Adrenal gland (tissue), 12 donors: ENCODE results near the gene SLC6A3. TPM values are rescaled to one million over a fixed set of nuclear protein-coding genes. Genes with fewer than 3 reads are reported as not detected.
A peak's percentile ranks its signal among the peaks of the same experiment; 100 is the strongest.

Experiments used
- DNase-seq, 7 donors: peaks; one replicate each; pipeline ENCODE4 v3.0.0-alpha.2; 2019 to 2020
- H3K27ac ChIP-seq, 5 donors: fragments of 200-600 bp; sonication (generic) in 4 of 5; 1 replicate in 3 of 5; 2 replicates in 2 of 5; pipeline versions ENCODE4 v1.5.1 to v1.8.0; 2016 to 2020; ENCODE audit warnings: mild to moderate bottlenecking in 1 of 5
- H3K27me3 ChIP-seq: fragments of 200-600 bp; 2 replicates; pipeline ENCODE4 v1.8.0; 2021
- H3K36me3 ChIP-seq, 2 donors: fragments of 200-600 bp; replicated peaks in 1 of 2; 1 replicate in 1 of 2; 2 replicates in 1 of 2; pipeline versions ENCODE4 v1.5.1 to v1.8.0; 2018 to 2022
- H3K4me1 ChIP-seq, 2 donors: fragments of 200-600 bp; replicated peaks in 1 of 2; 1 replicate in 1 of 2; 2 replicates in 1 of 2; pipeline versions ENCODE4 v1.5.1 to v1.8.0; 2018 to 2021
- H3K4me3 ChIP-seq, 4 donors: fragments of 200-600 bp; sonication (generic) in 3 of 4; one replicate each; pipeline ENCODE4 v1.5.1; 2016 to 2018
- H3K9me3 ChIP-seq, 3 donors: fragments of 200-600 bp; sonication (generic) in 1 of 3; replicated peaks in 1 of 3; 1 replicate in 2 of 3; 2 replicates in 1 of 3; pipeline versions ENCODE4 v1.5.1 to v1.8.0; 2016 to 2021
- POLR2A ChIP-seq, 2 donors: fragments of 450-650 bp; IDR thresholded peaks; one replicate each; pipeline ENCODE4 v1.6.1; 2017; ENCODE audit warnings: antibody characterized with exemption in 2 of 2, mild to moderate bottlenecking in 2 of 2, moderate library complexity in 1 of 2
- WGBS, 4 donors: extraction: QIAGEN DNeasy Blood & Tissue Kit in 2 of 4; methylation state at CpG; one replicate each; pipeline versions ENCODE4 v1.1.5 to v1.1.7; 2013 to 2017; 5-methylcytosine and 5-hydroxymethylcytosine counted together
- intact Hi-C, 2 donors: fragments of 100-400 bp; cut with DNase I; formaldehyde crosslinking; loops; one replicate each; pipeline versions ENCODE4 v1.14.1 to v1.15.0; 2022 to 2023
- polyA plus RNA-seq, 3 donors: library from polyadenylated mRNA; stranded (reverse); fragments of 200-250 nt in 2 of 3; fragments of 350-450 nt in 1 of 3; fragmentation: Illumina TruSeq in 1 of 3; extraction: RNeasy Lipid Tissue Mini Kit (QIAGEN cat#74804) in 1 of 3; gene quantifications; one replicate each; pipeline ENCODE4 v1.2.3, GENCODE V29; 2013 to 2014
- total RNA-seq, 9 donors: library from RNA; depleted of rRNA in 4 of 9; stranded (reverse); fragments of >200 nt in 4 of 9; fragments of 120-200 nt in 1 of 9; fragmentation: NEBNext Ultra II Directional in 1 of 9; extraction: Animal tissue kit (Norgen Biotek cat#: 25700) in 1 of 9; gene quantifications; one replicate each; pipeline versions ENCODE4 v1.1.0 to v1.2.4, GENCODE V29; 2013 to 2023
- TF ChIP-seq, protein P1 (sequence below), 6 experiments: fragments of 450-650 bp in 4 of 6; fragments of 200-600 bp in 2 of 6; sonication (generic) in 1 of 6; IDR thresholded peaks; 1 replicate in 5 of 6; 2 replicates in 1 of 6; pipeline versions ENCODE4 v1.5.1 to v1.8.0; 2016 to 2021; ENCODE audit warnings: antibody characterized with exemption in 6 of 6, mild to moderate bottlenecking in 2 of 6, moderate library complexity in 1 of 6
- donor health status: healthy with polysubstance abuse.
- donor health status: Bipolar disorder and iron deficiency.
- donor health status: DM: yes; HTN: yes; CAD: no.
- donor health status: DM: no; HTN: no; CAD: no.
- donor health status: DM: no; HTN: no; CAD: no.
- donor health status: DM: yes; HTN: yes; CAD: no.

SLC6A3 gene
- total and polyA plus RNA-seq, 12 donors: 0.10 TPM; not detected in 11

DNA sequence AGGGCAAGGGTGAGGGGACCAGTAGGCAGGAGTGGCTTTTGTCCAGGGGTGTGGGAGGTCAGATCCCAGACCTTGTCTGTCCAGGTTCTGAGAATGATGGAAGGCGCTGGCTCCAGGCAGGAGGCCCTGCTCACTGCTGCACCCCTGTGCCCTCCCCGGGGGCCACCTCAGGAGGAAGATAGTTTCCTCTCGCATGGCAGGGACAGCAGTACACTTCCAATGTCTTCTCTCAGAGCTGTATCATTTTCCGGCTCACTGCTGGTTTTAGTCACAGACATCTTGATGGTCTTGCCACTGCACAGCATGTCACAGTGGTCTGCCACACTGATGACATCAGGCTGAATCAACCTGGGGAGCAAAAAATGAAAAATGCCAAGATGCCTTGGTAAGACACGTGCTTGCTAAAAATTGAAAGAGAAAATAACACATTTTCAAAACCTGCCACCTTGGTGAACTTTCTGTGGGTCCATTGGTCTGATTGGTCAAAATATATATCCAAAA is 3.3 kb upstream of the SLC6A3 start:
- TF ChIP-seq POLR2A (IDR thresholded peaks at IDR 0.05): no peak
- TF ChIP-seq, protein P1, sequence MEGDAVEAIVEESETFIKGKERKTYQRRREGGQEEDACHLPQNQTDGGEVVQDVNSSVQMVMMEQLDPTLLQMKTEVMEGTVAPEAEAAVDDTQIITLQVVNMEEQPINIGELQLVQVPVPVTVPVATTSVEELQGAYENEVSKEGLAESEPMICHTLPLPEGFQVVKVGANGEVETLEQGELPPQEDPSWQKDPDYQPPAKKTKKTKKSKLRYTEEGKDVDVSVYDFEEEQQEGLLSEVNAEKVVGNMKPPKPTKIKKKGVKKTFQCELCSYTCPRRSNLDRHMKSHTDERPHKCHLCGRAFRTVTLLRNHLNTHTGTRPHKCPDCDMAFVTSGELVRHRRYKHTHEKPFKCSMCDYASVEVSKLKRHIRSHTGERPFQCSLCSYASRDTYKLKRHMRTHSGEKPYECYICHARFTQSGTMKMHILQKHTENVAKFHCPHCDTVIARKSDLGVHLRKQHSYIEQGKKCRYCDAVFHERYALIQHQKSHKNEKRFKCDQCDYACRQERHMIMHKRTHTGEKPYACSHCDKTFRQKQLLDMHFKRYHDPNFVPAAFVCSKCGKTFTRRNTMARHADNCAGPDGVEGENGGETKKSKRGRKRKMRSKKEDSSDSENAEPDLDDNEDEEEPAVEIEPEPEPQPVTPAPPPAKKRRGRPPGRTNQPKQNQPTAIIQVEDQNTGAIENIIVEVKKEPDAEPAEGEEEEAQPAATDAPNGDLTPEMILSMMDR (IDR thresholded peaks at IDR 0.05): no peak
- 50 to 82% (median 74%) methylated on average over 3 to 5 of the region's 5 CpGs for WGBS, 4 donors
- intact Hi-C loops: no loop called here
- no peaks in the 10 kb centered on the region for H3K9me3 ChIP-seq
- no peaks in the 10 kb centered on the region for H3K4me1 ChIP-seq
- no peaks in the 10 kb centered on the region for H3K36me3 ChIP-seq
- peak in 1 of 7 donors; percentile 24 for DNase-seq
- H3K27me3 ChIP-seq: peaks cover 30% of the 10 kb centered on the region
- H3K4me3 ChIP-seq: no peak overlapping the region
- H3K27ac ChIP-seq: no peak overlapping the region

DNA sequence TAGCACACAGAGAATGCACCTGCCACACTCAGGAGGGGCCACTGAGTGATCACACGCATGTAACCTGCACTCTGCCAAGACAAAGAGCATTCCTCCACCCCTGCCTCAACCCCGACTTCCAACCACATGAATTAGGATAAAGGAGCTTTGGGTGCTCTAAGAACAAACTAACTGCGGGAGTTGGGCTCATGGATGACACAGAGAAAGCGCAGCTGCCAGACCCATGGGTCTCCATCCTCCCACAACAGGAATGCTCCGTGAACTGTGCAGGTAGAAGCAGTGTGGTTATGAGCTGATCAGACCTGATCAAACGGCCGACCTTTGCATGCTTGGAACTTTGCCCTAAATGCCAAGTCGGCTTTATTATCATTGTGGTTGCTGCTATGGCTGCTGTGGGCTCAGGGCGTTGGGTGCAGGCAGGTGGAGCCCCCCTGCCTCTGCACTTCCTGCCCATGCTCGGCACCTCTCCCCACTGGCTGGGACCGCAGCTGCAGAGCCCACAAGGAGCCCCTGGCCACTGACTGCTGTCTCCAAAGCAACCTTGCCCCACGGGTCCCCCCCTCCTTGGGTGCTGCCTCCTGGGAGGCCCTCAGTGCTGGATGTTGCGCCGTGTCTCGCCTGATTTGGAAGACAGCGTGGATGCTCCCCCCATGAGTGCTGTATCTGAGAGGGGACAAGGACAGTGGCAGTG is 2.6 kb upstream of the SLC6A3 start:
- no peak overlapping the region for H3K27ac ChIP-seq
- no peaks in the 10 kb centered on the region for H3K4me1 ChIP-seq
- H3K9me3 ChIP-seq: no peaks in the 10 kb centered on the region
- peaks cover 38% of the 10 kb centered on the region for H3K27me3 ChIP-seq
- intact Hi-C loops: no loop called here
- H3K36me3 ChIP-seq: no peaks in the 10 kb centered on the region
- peak in 1 of 7 donors; percentile 11 for DNase-seq
- no peak overlapping the region for H3K4me3 ChIP-seq
- WGBS, 4 donors: 62 to 79% (median 66%) methylated on average over 6 to 16 of the region's 16 CpGs
- TF ChIP-seq, protein P1 (IDR thresholded peaks at IDR 0.05): no peak
- TF ChIP-seq POLR2A (IDR thresholded peaks at IDR 0.05): no peak

DNA sequence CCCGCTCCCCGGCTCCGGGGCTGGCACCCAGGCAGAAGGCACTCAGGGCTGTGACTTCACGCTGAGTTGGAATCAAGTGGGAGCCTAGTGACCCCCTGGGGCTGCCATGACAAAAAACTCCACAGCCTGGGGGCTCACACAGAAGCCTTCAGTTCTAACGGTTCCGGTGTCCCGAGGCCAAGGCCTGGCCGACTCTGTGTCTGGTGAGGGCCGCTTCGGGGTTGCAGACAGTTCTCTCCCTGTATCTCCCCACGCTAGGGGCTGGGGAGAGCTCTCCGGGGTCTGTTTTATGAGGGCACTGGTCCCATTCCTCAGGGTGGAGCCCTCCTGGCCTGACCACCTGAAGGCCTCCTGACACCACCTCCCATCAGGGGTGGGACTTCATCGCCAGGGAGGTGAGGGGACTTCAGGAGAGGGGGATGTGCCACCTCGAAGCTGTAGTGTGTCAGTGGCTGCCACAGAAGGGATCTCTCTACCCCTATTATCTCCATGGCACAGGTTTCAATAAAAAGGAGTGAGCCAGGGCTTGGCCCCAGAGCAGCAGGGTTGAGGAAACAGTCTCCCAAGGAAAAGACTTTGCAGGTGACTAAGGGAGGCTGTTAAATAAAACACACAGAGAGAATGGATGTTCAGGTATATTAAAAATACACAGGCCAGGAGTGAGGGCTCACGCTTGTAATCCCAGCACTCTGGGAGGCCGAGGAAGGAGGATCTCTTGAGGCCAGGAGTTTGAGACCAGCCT is 1.5 kb upstream of the SLC6A3 start:
- intact Hi-C loops: no loop called here
- no peaks in the 10 kb centered on the region for H3K36me3 ChIP-seq
- H3K27me3 ChIP-seq: peaks cover 48% of the 10 kb centered on the region
- no peak overlapping the region for H3K4me3 ChIP-seq
- no peak for TF ChIP-seq POLR2A (IDR thresholded peaks at IDR 0.05)
- TF ChIP-seq, protein P1 (IDR thresholded peaks at IDR 0.05): no peak
- no peak for DNase-seq
- H3K9me3 ChIP-seq: no peaks in the 10 kb centered on the region
- no peaks in the 10 kb centered on the region for H3K4me1 ChIP-seq
- no peak overlapping the region for H3K27ac ChIP-seq
- WGBS, 4 donors: 37 to 70% (median 52%) methylated on average over 4 to 16 of the region's 16 CpGs

DNA sequence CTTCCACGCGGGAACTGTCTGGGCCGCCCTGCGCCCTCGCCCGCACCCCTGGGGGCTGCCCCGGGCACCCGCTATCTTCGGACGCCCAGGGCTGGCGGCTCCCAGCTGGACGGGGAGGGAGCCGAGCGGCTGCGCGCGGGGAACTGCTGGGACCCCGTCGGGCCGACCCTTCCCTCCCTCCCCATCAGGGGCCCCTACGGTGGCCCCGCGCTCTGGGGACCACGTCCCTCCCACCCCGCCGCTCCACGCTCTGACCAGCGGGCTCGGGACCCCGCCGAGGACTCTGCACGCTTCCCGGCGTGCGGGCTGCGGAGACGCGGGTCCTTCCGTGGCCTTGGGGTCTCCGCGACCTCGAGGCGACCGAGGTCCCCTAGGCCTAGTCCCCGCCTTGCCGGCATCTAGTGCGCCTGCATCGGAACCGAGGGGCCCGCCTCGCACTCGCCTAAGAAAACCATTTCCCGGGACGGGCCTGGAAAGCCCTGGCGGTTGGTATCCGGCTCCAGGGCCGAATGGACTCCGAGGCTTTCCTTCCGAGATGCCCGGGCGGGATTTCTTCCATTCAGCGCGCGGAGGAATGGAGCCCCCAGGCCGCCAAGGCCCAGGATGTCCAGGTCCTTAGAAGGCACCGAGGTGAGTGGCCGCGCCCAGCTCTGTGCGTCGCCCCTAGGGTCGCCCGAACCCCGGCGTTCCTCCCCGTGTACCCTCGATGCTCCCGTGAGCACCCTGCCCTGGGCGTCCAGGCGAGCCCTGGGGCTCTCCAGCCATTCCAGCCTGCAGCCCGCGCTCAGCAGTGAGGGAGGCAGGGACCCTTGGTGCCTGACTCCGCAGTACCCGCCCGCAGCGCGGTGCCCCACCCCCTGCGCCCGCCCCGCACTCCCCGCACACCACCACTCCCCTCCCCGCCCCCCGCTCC is 705 bp upstream of the SLC6A3 start:
- no peak for TF ChIP-seq POLR2A (IDR thresholded peaks at IDR 0.05)
- TF ChIP-seq, protein P1 (IDR thresholded peaks at IDR 0.05): no peak
- Histone ChIP-seq H3K9me3 (no peaks in the 10 kb centered on the region), H3K4me3 (no peak overlapping the region), H3K36me3 (no peaks in the 10 kb centered on the region), H3K27me3 (peaks cover 52% of the 10 kb centered on the region), H3K4me1 (no peaks in the 10 kb centered on the region), H3K27ac (no peak overlapping the region)
- 3 to 5% (median 3%) methylated on average over 26 to 92 of the region's 92 CpGs for WGBS, 4 donors
- intact Hi-C loops: no loop called here
- DNase-seq: no peak
